Activated B cell treated with CpG ODN at 0.5 μM for 24 hours (primary cell): ENCODE results near the gene SH3PXD2B. TPM values are rescaled to one million over a fixed set of nuclear protein-coding genes. Genes with fewer than 3 reads are reported as not detected.
A peak's percentile ranks its signal among the peaks of the same experiment; 100 is the strongest.
"Not testable (repeated sequence)": the region's sequence is repeated elsewhere in the genome, so short reads cannot be mapped to it uniquely, and the experiment has no call there.

Experiments used
- ATAC-seq: fragments of 200-7000 bp; cut with Tn5 transposase; one replicate; pipeline ENCODE4 v1.10.0; 2021; ENCODE audit warnings: low read depth, mild to moderate bottlenecking, moderate library complexity
- CTCF ChIA-PET: fragments of 350-600 bp; sonication (Branson Sonifier 250); formaldehyde crosslinking; loops from one replicate; lab custom pipeline; 2021; ENCODE audit warnings: antibody characterized with exemption; lab: Charles Lee
- POLR2A ChIA-PET: fragments of 350-600 bp; sonication (Branson Sonifier 250); formaldehyde crosslinking; loops from one replicate; lab custom pipeline; 2021; ENCODE audit warnings: antibody characterized with exemption; lab: Charles Lee
- DNase-seq: peaks from one replicate; pipeline ENCODE4 v3.0.0; 2022
- H3K27ac Mint-ChIP-seq: one replicate; pipeline ENCODE4 v1.8.0; 2020; ENCODE audit warnings: mixed read lengths
- H3K27me3 Mint-ChIP-seq: one replicate; pipeline ENCODE4 v1.8.0; 2021; ENCODE audit warnings: mixed read lengths
- H3K36me3 Mint-ChIP-seq: one replicate; pipeline ENCODE4 v1.8.0; 2021; ENCODE audit warnings: low read depth, mixed read lengths
- H3K4me1 Mint-ChIP-seq: one replicate; pipeline ENCODE4 v1.8.0; 2021; ENCODE audit warnings: mixed read lengths
- H3K4me3 Mint-ChIP-seq: one replicate; pipeline ENCODE4 v1.8.0; 2020; ENCODE audit warnings: mild to moderate bottlenecking, mixed read lengths
- H3K9me3 Mint-ChIP-seq: one replicate; pipeline ENCODE4 v1.8.0; 2020; ENCODE audit warnings: mixed read lengths
- intact Hi-C: fragments of 100-400 bp; cut with micrococcal nuclease; formaldehyde crosslinking; loops from one replicate; pipeline ENCODE4 v1.15.1; 2024
- total RNA-seq: library from RNA; stranded (reverse); gene quantifications from 2 replicates; pipeline ENCODE4 v1.2.3, GENCODE V29; 2022
- TF ChIP-seq, protein P1 (sequence below): fragments of 200-600 bp; IDR thresholded peaks from one replicate; pipeline ENCODE4 v1.8.0; 2022; ENCODE audit warnings: antibody characterized with exemption, mild to moderate bottlenecking

Gene SH3PXD2B
- total RNA-seq, 1 donor from 2014 or later, result 0.02 TPM

DNA sequence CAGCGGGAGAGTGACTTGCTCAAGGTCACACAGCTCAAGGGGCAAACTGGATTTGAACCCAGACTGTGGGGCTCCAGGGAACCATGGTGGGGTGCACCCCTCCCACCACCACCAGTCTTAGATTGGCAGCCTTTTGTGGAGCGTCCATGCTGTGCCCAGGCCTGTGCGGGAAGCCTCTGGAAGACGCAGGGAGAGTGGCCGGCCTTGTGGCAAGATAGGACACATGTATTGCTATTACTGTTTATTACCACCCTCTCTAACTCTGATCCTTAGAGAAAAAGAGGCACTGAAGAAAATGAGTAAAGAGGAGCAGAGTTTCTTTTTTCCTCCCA is 25.4 kb upstream of the SH3PXD2B start:
- DNase-seq (no peak), ATAC-seq (no peak)
- H3K27me3 Mint-ChIP-seq, result peaks cover 6% of the 10 kb centered on the region
- H3K4me1 Mint-ChIP-seq, result no peaks in the 10 kb centered on the region
- H3K4me3 Mint-ChIP-seq, result no peak overlapping the region
- TF ChIP-seq, protein P1, sequence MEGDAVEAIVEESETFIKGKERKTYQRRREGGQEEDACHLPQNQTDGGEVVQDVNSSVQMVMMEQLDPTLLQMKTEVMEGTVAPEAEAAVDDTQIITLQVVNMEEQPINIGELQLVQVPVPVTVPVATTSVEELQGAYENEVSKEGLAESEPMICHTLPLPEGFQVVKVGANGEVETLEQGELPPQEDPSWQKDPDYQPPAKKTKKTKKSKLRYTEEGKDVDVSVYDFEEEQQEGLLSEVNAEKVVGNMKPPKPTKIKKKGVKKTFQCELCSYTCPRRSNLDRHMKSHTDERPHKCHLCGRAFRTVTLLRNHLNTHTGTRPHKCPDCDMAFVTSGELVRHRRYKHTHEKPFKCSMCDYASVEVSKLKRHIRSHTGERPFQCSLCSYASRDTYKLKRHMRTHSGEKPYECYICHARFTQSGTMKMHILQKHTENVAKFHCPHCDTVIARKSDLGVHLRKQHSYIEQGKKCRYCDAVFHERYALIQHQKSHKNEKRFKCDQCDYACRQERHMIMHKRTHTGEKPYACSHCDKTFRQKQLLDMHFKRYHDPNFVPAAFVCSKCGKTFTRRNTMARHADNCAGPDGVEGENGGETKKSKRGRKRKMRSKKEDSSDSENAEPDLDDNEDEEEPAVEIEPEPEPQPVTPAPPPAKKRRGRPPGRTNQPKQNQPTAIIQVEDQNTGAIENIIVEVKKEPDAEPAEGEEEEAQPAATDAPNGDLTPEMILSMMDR, result no peak
- intact Hi-C loops, result loop anchor here (1.0 to 5.0 kb wide), 2 partner anchors 218 to 453 kb away; no protein-coding TSS in a partner anchor
- CTCF ChIA-PET, result interaction anchor here (1.0 to 1.5 kb wide), 3 partner anchors 29 to 218 kb away, joined by 3 to 6 read pairs (median 5); no protein-coding TSS in a partner anchor
- H3K27ac Mint-ChIP-seq, result no peak overlapping the region
- POLR2A ChIA-PET, result interaction anchor here (0.7 kb wide), 1 partner anchor 133 kb away, joined by 4 read pairs; no protein-coding TSS in a partner anchor
- no peaks in the 10 kb centered on the region for H3K36me3 Mint-ChIP-seq
- H3K9me3 Mint-ChIP-seq, result no peaks in the 10 kb centered on the region

DNA sequence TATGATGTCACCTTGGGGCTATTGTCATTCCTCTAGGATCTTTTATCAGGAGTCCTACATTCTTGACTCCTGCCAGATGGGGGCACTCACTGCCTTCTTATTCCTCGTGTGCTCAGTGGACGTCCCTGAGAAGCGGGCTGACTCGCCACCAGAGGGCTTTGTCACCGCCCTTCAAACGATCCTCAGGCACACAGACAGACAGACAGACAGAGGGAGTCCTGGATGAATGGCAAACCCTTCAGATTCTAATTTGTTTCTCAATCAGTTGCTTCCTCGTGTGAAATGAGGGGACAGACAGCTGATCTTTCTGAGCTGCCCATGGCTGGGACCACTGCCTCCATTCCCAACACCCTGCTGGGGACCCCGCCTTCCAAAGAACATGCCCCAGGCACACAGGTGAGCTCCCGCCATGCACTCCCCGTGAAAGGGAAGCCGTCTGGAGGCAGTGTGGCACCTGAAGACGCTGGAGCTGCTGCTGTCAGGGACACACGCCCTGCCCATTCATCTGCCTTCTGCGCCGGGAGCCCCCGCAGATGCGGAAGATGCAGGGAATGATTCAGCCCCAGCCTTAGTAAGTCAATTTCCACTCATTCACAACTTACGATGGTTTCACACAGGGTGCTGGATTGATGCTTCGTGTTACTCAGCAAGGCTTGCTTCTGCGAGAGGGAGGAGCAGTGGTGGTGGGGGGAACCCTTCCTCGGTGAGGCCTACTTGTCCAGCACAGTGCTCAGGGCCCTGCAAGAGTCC is 24.9 kb upstream of the SH3PXD2B start:
- no peaks in the 10 kb centered on the region for H3K36me3 Mint-ChIP-seq
- no peak overlapping the region for H3K27ac Mint-ChIP-seq
- H3K9me3 Mint-ChIP-seq, result no peaks in the 10 kb centered on the region
- CTCF ChIA-PET, result interaction anchor here (1.0 to 1.2 kb wide), 2 partner anchors 28 to 218 kb away, joined by 3 to 5 read pairs; no protein-coding TSS in a partner anchor
- no peak overlapping the region for H3K4me3 Mint-ChIP-seq
- POLR2A ChIA-PET, result no interaction called here
- intact Hi-C loops, result loop anchor here (1.0 to 5.0 kb wide), 2 partner anchors 218 to 453 kb away; no protein-coding TSS in a partner anchor
- peak; percentile 80 for ATAC-seq
- TF ChIP-seq, protein P1, result no peak
- H3K4me1 Mint-ChIP-seq, result no peaks in the 10 kb centered on the region
- peaks cover 6% of the 10 kb centered on the region for H3K27me3 Mint-ChIP-seq
- no peak for DNase-seq

DNA sequence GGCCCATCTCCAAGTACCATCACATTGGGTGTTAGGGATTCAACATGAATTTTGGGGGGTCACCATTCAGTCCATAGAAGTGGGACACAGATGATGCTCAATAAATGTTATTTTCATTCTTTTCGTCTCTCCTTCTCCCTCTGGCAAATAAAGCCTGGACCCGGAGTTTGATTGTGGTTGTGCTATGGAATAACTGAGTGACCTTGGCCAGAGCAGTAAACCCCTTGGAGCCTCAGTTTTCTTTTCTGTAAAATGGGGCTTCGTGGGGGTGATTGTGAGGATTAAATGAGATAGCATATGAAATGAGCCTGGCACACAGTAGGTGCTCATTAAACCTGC is 24.3 kb upstream of the SH3PXD2B start:
- ATAC-seq, H3K9me3 Mint-ChIP-seq, H3K27me3 Mint-ChIP-seq, H3K4me3 Mint-ChIP-seq, POLR2A ChIA-PET, H3K27ac Mint-ChIP-seq, H3K36me3 Mint-ChIP-seq, DNase-seq, H3K4me1 Mint-ChIP-seq: not testable (repeated sequence)
- intact Hi-C loops, result loop anchor here (1.0 to 5.0 kb wide), 2 partner anchors 219 to 454 kb away; no protein-coding TSS in a partner anchor
- CTCF ChIA-PET, result interaction anchor here (1.0 to 1.2 kb wide), 2 partner anchors 28 to 219 kb away, joined by 3 to 5 read pairs; no protein-coding TSS in a partner anchor

DNA sequence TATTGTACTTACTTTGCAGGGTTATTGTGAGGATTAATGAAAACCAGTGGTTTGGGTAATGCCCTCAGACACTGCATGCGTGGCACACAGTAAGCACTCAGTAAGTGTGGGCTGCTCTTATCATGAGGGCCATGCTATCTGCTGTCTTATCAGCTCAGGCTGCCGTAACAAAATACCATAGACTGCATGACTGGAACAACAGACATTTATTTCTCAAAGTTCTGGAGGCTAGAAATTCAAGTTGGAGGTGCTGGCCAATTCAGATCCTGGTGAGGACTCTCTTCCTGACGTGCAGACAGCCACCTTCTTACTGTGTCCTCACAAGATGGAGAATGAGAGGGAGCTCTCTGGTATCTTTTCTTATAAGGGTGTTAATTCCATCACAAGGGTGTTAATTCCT is 23.9 kb upstream of the SH3PXD2B start:
- ATAC-seq (no peak), DNase-seq (no peak)
- Mint-ChIP-seq H3K4me3 (no peak overlapping the region), H3K27me3 (peaks cover 11% of the 10 kb centered on the region), H3K27ac (no peak overlapping the region), H3K36me3 (no peaks in the 10 kb centered on the region), H3K4me1 (no peaks in the 10 kb centered on the region), H3K9me3 (no peaks in the 10 kb centered on the region)
- intact Hi-C loops, result loop anchor here (5.0 kb wide), 1 partner anchor 454 kb away; no protein-coding TSS in a partner anchor
- TF ChIP-seq, protein P1, result no peak
- ChIA-PET POLR2A (no interaction called here), CTCF (no interaction called here)

DNA sequence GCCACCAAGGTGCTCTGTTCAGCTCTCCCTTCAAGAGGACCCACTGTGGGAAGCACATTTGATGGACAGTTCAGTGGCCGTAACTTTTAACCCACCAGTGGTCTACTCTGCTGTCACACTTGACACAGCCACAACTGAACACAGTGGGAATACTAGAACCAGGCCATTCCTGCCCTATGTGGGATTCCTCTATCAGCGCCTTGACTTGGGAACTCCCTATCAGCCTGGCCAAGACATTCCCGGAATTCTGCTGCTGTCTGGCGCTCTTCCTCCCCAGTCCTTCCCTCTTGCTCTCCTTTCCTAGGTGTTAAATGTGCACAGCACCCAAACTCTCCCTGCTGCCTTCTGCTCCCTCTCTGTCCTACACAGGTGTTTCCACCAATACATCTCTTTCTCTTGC is 23.1 kb upstream of the SH3PXD2B start:
- TF ChIP-seq, protein P1, result no peak
- DNase-seq (no peak), ATAC-seq (no peak)
- no peak overlapping the region for H3K4me3 Mint-ChIP-seq
- no peaks in the 10 kb centered on the region for H3K9me3 Mint-ChIP-seq
- H3K36me3 Mint-ChIP-seq, result no peaks in the 10 kb centered on the region
- no peaks in the 10 kb centered on the region for H3K4me1 Mint-ChIP-seq
- H3K27ac Mint-ChIP-seq, result no peak overlapping the region
- ChIA-PET CTCF (no interaction called here), POLR2A (no interaction called here)
- intact Hi-C loops, result loop anchor here (5.0 kb wide), 1 partner anchor 455 kb away; no protein-coding TSS in a partner anchor
- peaks cover 14% of the 10 kb centered on the region for H3K27me3 Mint-ChIP-seq
